K562 (cell line): ENCODE data around the gene CDR2L. TPM values are rescaled to one million over a fixed set of nuclear protein-coding genes. Genes with fewer than 3 reads are reported as not detected.

Experiments
- CBFA2T2 ChIP-seq: fragments of 450-650 bp; conservative IDR thresholded peaks from 2 replicates; pipeline ENCODE4 v1.6.1; 2017; ENCODE audit warnings: mild to moderate bottlenecking
- CHD1 ChIP-seq: fragments of 200-600 bp; sonication (generic); IDR thresholded peaks from one replicate; pipeline ENCODE4 v1.6.1; 2012; ENCODE audit warnings: mild to moderate bottlenecking, moderate library complexity, low read length, inconsistent platforms
- LEF1 ChIP-seq: fragments of 450-650 bp; IDR thresholded peaks from 2 replicates; pipeline ENCODE4 v1.6.1; 2016; ENCODE audit warnings: mild to moderate bottlenecking
- MAFG ChIP-seq: fragments of 450-650 bp; conservative IDR thresholded peaks from 2 replicates; pipeline ENCODE4 v1.6.1; 2016; ENCODE audit warnings: missing genetic modification characterization, missing compliant biosample characterization
- SMAD2 ChIP-seq: fragments of 150-350 bp; IDR thresholded peaks from 2 replicates; pipeline ENCODE4 v1.6.1; 2014; ENCODE audit warnings: low read depth, mild to moderate bottlenecking, low read length
- ZKSCAN1 ChIP-seq: fragments of 150-350 bp; IDR thresholded peaks from 2 replicates; pipeline ENCODE4 v1.6.1; 2016; ENCODE audit warnings: low read depth, low read length
- ZNF165 ChIP-seq: fragments of 250-450 bp; sonication (Bioruptor Pico); IDR thresholded peaks from 2 replicates; pipeline ENCODE4 v1.4.0; 2020; ENCODE audit warnings: borderline replicate concordance
- ZNF696 ChIP-seq: fragments of 250-450 bp; sonication (Bioruptor Pico); conservative IDR thresholded peaks from 2 replicates; pipeline ENCODE4 v1.4.0; 2020; ENCODE audit warnings: mild to moderate bottlenecking, moderate library complexity
- polyA plus RNA-seq, 8 experiments: library from polyadenylated mRNA; depleted of rRNA in 4 of 8; stranded (reverse) in 5 of 8; unstranded in 3 of 8; fragments of >200 nt; fragmentation: Nextera tagmentation in 2 of 8; fragmentation: Illumina TruSeq in 1 of 8; extraction: Ambion mirVana in 2 of 8; extraction: Trizol in 1 of 8; gene quantifications; 2 replicates each; pipeline versions ENCODE4 v1.2.1 to v1.2.3, GENCODE V29; 2011 to 2014; ENCODE audit warnings: inconsistent platforms in 1 of 8, missing spikeins in 1 of 8
- total RNA-seq, 7 experiments: library from RNA; depleted of rRNA in 6 of 7; stranded (reverse); fragments of >200 nt in 6 of 7; fragmentation: Illumina TruSeq in 2 of 7; extraction: Trizol in 2 of 7; gene quantifications; 2 replicates each; pipeline versions ENCODE4 v1.2.1 to v1.2.3, GENCODE V29; 2011 to 2021; ENCODE audit warnings: low replicate concordance in 1 of 7
- TF ChIP-seq, protein P1 (sequence below): sonication (generic); formaldehyde crosslinking; IDR thresholded peaks from 2 replicates; pipeline ENCODE4 v1.8.0; 2022; ENCODE audit warnings: mild to moderate bottlenecking, missing genetic modification reagents
- TF ChIP-seq, protein P2 (sequence below): sonication (generic); formaldehyde crosslinking; IDR thresholded peaks from 2 replicates; pipeline ENCODE4 v1.8.1; 2023; ENCODE audit warnings: mild to moderate bottlenecking, missing genetic modification reagents
- TF ChIP-seq, protein P3 (sequence below): IDR thresholded peaks from 2 replicates; pipeline ENCODE4 v1.6.1; 2011; ENCODE audit warnings: borderline replicate concordance, low read depth, mild to moderate bottlenecking, moderate library complexity, low read length; ENCODE audit not compliant: insufficient read depth, poor library complexity, severe bottlenecking

CDR2L gene
- total and polyA plus RNA-seq, 9 of the 15 experiments (the other 6 are each of a cell fraction or from before 2014, with no cell fraction given): 2.7 to 16.0 (median 7.3) TPM

DNA sequence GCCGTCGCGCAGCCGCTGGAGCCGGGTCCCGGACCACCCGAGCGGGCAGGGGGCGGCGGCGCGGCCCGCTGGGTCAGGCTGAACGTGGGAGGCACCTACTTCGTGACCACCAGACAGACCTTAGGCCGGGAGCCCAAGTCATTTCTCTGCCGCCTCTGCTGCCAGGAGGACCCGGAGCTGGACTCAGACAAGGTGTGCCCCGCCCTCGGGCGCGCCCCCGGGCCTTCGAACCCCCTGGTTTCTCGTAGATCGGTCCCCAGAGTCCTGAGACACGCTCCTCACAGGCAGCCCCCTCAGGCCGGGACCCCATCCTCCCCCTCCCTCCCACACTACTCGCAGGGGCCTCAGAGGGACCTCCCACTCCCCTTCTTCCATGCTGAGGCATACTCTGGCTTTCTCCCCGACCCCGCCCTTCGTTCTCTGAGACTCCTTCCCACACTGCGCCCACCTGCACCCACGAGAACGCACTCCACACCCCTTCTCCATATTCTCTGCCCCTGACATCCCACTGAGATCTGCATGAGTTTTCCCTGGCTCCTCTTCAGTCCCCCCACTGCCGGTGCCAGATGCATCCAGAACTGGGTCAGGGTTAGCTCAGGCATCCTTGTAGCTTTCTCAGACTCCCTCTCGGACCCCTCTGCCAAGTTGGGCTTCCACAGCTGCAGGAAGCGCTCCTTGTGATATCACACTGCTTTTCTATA lies 60.1 kb downstream of the CDR2L start (continued):
- TF ChIP-seq, protein P1, sequence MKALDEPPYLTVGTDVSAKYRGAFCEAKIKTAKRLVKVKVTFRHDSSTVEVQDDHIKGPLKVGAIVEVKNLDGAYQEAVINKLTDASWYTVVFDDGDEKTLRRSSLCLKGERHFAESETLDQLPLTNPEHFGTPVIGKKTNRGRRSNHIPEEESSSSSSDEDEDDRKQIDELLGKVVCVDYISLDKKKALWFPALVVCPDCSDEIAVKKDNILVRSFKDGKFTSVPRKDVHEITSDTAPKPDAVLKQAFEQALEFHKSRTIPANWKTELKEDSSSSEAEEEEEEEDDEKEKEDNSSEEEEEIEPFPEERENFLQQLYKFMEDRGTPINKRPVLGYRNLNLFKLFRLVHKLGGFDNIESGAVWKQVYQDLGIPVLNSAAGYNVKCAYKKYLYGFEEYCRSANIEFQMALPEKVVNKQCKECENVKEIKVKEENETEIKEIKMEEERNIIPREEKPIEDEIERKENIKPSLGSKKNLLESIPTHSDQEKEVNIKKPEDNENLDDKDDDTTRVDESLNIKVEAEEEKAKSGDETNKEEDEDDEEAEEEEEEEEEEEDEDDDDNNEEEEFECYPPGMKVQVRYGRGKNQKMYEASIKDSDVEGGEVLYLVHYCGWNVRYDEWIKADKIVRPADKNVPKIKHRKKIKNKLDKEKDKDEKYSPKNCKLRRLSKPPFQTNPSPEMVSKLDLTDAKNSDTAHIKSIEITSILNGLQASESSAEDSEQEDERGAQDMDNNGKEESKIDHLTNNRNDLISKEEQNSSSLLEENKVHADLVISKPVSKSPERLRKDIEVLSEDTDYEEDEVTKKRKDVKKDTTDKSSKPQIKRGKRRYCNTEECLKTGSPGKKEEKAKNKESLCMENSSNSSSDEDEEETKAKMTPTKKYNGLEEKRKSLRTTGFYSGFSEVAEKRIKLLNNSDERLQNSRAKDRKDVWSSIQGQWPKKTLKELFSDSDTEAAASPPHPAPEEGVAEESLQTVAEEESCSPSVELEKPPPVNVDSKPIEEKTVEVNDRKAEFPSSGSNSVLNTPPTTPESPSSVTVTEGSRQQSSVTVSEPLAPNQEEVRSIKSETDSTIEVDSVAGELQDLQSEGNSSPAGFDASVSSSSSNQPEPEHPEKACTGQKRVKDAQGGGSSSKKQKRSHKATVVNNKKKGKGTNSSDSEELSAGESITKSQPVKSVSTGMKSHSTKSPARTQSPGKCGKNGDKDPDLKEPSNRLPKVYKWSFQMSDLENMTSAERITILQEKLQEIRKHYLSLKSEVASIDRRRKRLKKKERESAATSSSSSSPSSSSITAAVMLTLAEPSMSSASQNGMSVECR: 0 out of 2 replicates have a peak, but pooled peaks have one; percentile 30
- TF ChIP-seq CBFA2T2 (no peak), CHD1 (peak; percentile 62), SMAD2 (no peak), LEF1 (no peak), ZKSCAN1 (no peak), MAFG (tag) (no peak), ZNF165 (CRISPR knock-in tag) (no peak), ZNF696 (CRISPR knock-in tag) (no peak)
- TF ChIP-seq, protein P2, sequence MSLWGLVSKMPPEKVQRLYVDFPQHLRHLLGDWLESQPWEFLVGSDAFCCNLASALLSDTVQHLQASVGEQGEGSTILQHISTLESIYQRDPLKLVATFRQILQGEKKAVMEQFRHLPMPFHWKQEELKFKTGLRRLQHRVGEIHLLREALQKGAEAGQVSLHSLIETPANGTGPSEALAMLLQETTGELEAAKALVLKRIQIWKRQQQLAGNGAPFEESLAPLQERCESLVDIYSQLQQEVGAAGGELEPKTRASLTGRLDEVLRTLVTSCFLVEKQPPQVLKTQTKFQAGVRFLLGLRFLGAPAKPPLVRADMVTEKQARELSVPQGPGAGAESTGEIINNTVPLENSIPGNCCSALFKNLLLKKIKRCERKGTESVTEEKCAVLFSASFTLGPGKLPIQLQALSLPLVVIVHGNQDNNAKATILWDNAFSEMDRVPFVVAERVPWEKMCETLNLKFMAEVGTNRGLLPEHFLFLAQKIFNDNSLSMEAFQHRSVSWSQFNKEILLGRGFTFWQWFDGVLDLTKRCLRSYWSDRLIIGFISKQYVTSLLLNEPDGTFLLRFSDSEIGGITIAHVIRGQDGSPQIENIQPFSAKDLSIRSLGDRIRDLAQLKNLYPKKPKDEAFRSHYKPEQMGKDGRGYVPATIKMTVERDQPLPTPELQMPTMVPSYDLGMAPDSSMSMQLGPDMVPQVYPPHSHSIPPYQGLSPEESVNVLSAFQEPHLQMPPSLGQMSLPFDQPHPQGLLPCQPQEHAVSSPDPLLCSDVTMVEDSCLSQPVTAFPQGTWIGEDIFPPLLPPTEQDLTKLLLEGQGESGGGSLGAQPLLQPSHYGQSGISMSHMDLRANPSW: no peak
- TF ChIP-seq, protein P3, sequence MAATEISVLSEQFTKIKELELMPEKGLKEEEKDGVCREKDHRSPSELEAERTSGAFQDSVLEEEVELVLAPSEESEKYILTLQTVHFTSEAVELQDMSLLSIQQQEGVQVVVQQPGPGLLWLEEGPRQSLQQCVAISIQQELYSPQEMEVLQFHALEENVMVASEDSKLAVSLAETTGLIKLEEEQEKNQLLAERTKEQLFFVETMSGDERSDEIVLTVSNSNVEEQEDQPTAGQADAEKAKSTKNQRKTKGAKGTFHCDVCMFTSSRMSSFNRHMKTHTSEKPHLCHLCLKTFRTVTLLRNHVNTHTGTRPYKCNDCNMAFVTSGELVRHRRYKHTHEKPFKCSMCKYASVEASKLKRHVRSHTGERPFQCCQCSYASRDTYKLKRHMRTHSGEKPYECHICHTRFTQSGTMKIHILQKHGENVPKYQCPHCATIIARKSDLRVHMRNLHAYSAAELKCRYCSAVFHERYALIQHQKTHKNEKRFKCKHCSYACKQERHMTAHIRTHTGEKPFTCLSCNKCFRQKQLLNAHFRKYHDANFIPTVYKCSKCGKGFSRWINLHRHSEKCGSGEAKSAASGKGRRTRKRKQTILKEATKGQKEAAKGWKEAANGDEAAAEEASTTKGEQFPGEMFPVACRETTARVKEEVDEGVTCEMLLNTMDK: no peak
